SU-DHL-6 (cell line): ENCODE measurements around the gene MZT1.

Source experiments
- H2AFZ ChIP-seq: fragments of 200-600 bp; sonication (generic); 2 replicates; pipeline ENCODE4 v1.6.1; 2014; ENCODE audit warnings: low read depth, mild to moderate bottlenecking, moderate library complexity, mixed read lengths, antibody characterized with exemption, low read length; ENCODE audit not compliant: severe bottlenecking
- H3F3A ChIP-seq: fragments of 200-600 bp; shearing (Covaris generic); 2 replicates; pipeline ENCODE4 v1.6.0; 2016; ENCODE audit warnings: antibody characterized with exemption, mild to moderate bottlenecking; ENCODE audit not compliant: insufficient read depth
- H3K27ac ChIP-seq: fragments of 200-600 bp; sonication (generic); 2 replicates; pipeline ENCODE4 v1.5.1; 2016; ENCODE audit warnings: low read depth, mild to moderate bottlenecking, low read length, moderate library complexity, mixed read lengths
- H3K27me3 ChIP-seq: fragments of 200-600 bp; sonication (generic), shearing (Covaris generic); 2 replicates; pipeline ENCODE4 v1.6.0; 2014; ENCODE audit warnings: mild to moderate bottlenecking, low read length
- H3K36me3 ChIP-seq: fragments of 200-600 bp; sonication (generic); 2 replicates; pipeline ENCODE4 v1.6.1; 2014; ENCODE audit warnings: mild to moderate bottlenecking, low read length, mixed read lengths
- H3K4me2 ChIP-seq: fragments of 300-600, 200-600 bp; shearing (Covaris generic), sonication (generic); 2 replicates; pipeline ENCODE4 v1.6.0; 2014; ENCODE audit warnings: low read length, low read depth, mild to moderate bottlenecking; ENCODE audit not compliant: poor library complexity, severe bottlenecking
- H3K4me3 ChIP-seq: fragments of 200-600 bp; sonication (generic); 2 replicates; pipeline ENCODE4 v1.5.1; 2014; ENCODE audit warnings: antibody characterized with exemption, low read length, mild to moderate bottlenecking, mixed read lengths; ENCODE audit not compliant: insufficient read depth, poor library complexity, severe bottlenecking
- H3K79me2 ChIP-seq: fragments of 200-600 bp; sonication (generic); 2 replicates; pipeline ENCODE4 v1.6.1; 2014; ENCODE audit warnings: mild to moderate bottlenecking, low read length, moderate library complexity; ENCODE audit not compliant: insufficient read depth
- H3K9ac ChIP-seq: fragments of 200-600 bp; sonication (generic); 2 replicates; pipeline ENCODE4 v1.7.0; 2014; ENCODE audit warnings: mild to moderate bottlenecking, low read length
- H3K9me2 ChIP-seq: fragments of 200-600 bp; sonication (generic); replicated peaks from 2 replicates; pipeline ENCODE4 v1.6.1; 2014; ENCODE audit warnings: low read length; ENCODE audit not compliant: insufficient read depth
- H3K9me3 ChIP-seq: fragments of 200-600 bp; sonication (generic); 2 replicates; pipeline ENCODE4 v1.6.1; 2014; ENCODE audit warnings: low read length, mixed read lengths; ENCODE audit not compliant: insufficient read depth
- H4K20me1 ChIP-seq: fragments of 200-600 bp; sonication (generic); 2 replicates; pipeline ENCODE4 v1.6.1; 2014; ENCODE audit warnings: low read depth, mild to moderate bottlenecking, antibody characterized with exemption, low read length, moderate library complexity, mixed read lengths
- CTCF ChIP-seq: fragments of 200-600 bp; sonication (generic); IDR thresholded peaks from one replicate; pipeline ENCODE4 v1.5.1; 2017; ENCODE audit warnings: antibody characterized with exemption, mild to moderate bottlenecking, low read length, moderate library complexity; ENCODE audit not compliant: insufficient read depth, poor library complexity, severe bottlenecking
- EZH2phosphoT487 ChIP-seq: fragments of 200-600 bp; sonication (generic), shearing (Covaris generic); conservative IDR thresholded peaks from 2 replicates; pipeline ENCODE4 v1.6.1; 2018; ENCODE audit warnings: mild to moderate bottlenecking, antibody characterized with exemption, low read length, moderate library complexity, mixed read lengths

MZT1 gene

GRCh38 chr13:72686766-72687165 is 40.7 kb downstream of the MZT1 start:
- no peak overlapping the region for H3K4me2 ChIP-seq
- no peak overlapping the region for H3K27ac ChIP-seq
- no peaks in the 10 kb centered on the region for H3K79me2 ChIP-seq
- no peaks in the 10 kb centered on the region for H3K27me3 ChIP-seq
- no peaks in the 10 kb centered on the region for H3K9me3 ChIP-seq
- TF ChIP-seq EZH2phosphoT487 = no peak
- no peak for TF ChIP-seq CTCF
- no peak overlapping the region for H3K4me3 ChIP-seq
- H3K36me3 ChIP-seq = no peaks in the 10 kb centered on the region
- no peaks in the 10 kb centered on the region for H3K9me2 ChIP-seq
- H4K20me1 ChIP-seq = no peaks in the 10 kb centered on the region
- H2AFZ ChIP-seq = no peak overlapping the region
- no peaks in the 10 kb centered on the region for H3F3A ChIP-seq
- H3K9ac ChIP-seq = no peak overlapping the region

GRCh38 chr13:72680353-72680752 is 47.1 kb downstream of the MZT1 start:
- no peaks in the 10 kb centered on the region for H4K20me1 ChIP-seq
- H3K4me2 ChIP-seq = no peak overlapping the region
- no peaks in the 10 kb centered on the region for H3F3A ChIP-seq
- TF ChIP-seq EZH2phosphoT487 = no peak
- H2AFZ ChIP-seq = no peak overlapping the region
- no peaks in the 10 kb centered on the region for H3K9me3 ChIP-seq
- H3K79me2 ChIP-seq = no peaks in the 10 kb centered on the region
- H3K9ac ChIP-seq = no peak overlapping the region
- H3K27ac ChIP-seq = no peak overlapping the region
- H3K9me2 ChIP-seq = no peaks in the 10 kb centered on the region
- no peaks in the 10 kb centered on the region for H3K27me3 ChIP-seq
- no peak overlapping the region for H3K4me3 ChIP-seq
- H3K36me3 ChIP-seq = no peaks in the 10 kb centered on the region

GRCh38 chr13:72678312-72678711 is 49.1 kb downstream of the MZT1 start:
- Histone ChIP-seq H4K20me1 (no peaks in the 10 kb centered on the region), H3K9me2 (no peaks in the 10 kb centered on the region), H3K9ac (no peak overlapping the region), H3K27ac (no peak overlapping the region), H3K4me3 (no peak overlapping the region), H3K36me3 (no peaks in the 10 kb centered on the region), H3F3A (no peaks in the 10 kb centered on the region), H3K27me3 (no peaks in the 10 kb centered on the region), H3K4me2 (no peak overlapping the region), H3K9me3 (no peaks in the 10 kb centered on the region), H2AFZ (no peak overlapping the region), H3K79me2 (no peaks in the 10 kb centered on the region)
- TF ChIP-seq EZH2phosphoT487 = no peak
- TF ChIP-seq CTCF = no peak

GRCh38 chr13:72677431-72677830 is 50.0 kb downstream of the MZT1 start:
- H3K9me3 ChIP-seq = no peaks in the 10 kb centered on the region
- no peak for TF ChIP-seq CTCF
- TF ChIP-seq EZH2phosphoT487 = no peak

More at GRCh38 chr13:72677431-72677830, 50.0 kb downstream of the MZT1 start:
- Histone ChIP-seq H4K20me1 (no peaks in the 10 kb centered on the region), H3K79me2 (no peaks in the 10 kb centered on the region), H3K9me2 (no peaks in the 10 kb centered on the region), H3F3A (no peaks in the 10 kb centered on the region), H3K9ac (no peak overlapping the region), H3K4me2 (no peak overlapping the region), H3K27me3 (no peaks in the 10 kb centered on the region), H3K36me3 (no peaks in the 10 kb centered on the region), H3K27ac (no peak overlapping the region), H3K4me3 (no peak overlapping the region), H2AFZ (no peak overlapping the region)
